Fibroblast of skin of abdomen (primary cell): ENCODE results near the gene ALOX12B.
"Not testable (repeated sequence)": the region's sequence is repeated elsewhere in the genome, so short reads cannot be mapped to it uniquely, and the experiment has no call there.

Source experiments
- DNase-seq: peaks from one replicate; pipeline ENCODE4 v3.0.0-alpha.2; 2013

The ALOX12B gene

DNA sequence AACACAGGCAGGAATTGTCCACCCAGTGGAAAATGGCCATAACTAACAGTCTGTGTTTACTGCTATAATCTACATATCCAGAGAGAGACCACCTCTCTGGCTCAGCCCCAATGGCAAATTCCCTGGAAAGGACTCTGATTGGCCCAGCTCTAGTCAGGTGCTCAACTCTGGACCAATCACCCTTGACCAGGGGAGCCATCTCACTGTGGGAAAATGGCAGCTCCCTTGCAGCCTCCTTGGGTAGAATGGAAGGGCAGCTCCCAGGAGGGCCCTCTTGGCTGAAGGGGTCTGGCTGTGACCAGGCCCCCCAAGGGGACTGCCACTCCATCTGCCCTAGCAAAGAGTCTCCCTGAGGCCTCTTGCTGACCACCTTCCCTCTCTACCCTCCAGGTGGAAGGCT lies 45.5 kb downstream of the ALOX12B start:
- no peak for DNase-seq

- DNase-seq, result peak; percentile 46
Measured at GRCh38 chr17:8041249-8041928, 46.1 kb downstream of the ALOX12B start.

GRCh38 chr17:8039611-8040168 lies 47.8 kb downstream of the ALOX12B start:
- DNase-seq, result no peak

DNA sequence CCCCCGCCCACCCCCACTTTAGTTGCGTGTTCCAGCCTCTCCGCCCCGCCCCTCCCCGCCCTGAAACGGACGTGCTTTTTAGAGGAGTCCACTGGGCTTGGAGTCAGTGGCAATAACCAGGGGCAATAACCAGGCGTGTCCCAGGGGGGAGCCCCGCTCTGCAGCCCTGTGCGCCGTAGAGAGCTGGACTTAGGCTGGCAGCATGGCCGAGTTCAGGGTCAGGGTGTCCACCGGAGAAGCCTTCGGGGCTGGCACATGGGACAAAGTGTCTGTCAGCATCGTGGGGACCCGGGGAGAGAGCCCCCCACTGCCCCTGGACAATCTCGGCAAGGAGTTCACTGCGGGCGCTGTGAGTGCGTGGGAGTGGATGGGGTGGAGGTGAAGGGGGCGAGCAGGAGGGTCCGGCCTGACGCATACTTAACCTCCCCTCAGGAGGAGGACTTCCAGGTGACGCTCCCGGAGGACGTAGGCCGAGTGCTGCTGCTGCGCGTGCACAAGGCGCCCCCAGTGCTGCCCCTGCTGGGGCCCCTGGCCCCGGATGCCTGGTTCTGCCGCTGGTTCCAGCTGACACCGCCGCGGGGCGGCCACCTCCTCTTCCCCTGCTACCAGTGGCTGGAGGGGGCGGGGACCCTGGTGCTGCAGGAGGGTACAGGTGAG lies 48.4 kb downstream of the ALOX12B start, which contains the start of gene ALOX15B:
ALOX15B (plus strand) TSS at position 106 of the 657 bp plus-strand sequence; CDS start at position 203, 97 bp downstream.
- DNase-seq, result no peak

DNA sequence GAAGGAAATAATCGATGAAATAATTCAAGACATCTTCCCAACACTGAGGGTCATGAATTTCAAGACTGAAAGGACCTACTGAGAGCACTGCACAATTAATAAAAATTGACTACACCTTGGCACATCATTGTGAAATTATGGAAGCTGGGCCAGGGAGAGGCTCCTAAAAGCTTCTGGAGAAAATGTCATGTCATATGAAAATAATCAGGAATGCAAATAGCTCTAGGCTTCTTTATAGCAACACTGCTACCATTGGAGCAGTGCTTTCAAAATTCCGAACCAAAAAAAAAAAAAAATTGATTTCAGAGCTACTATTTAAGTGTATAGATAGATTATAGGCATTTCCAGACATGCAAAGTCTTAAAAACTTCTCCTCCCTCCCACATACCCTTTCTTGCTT lies 55.1 kb downstream of the ALOX12B start:
- DNase-seq, result no peak

- no peak for DNase-seq
Measured at GRCh38 chr17:8031950-8032349, 55.6 kb downstream of the ALOX12B start.

DNA sequence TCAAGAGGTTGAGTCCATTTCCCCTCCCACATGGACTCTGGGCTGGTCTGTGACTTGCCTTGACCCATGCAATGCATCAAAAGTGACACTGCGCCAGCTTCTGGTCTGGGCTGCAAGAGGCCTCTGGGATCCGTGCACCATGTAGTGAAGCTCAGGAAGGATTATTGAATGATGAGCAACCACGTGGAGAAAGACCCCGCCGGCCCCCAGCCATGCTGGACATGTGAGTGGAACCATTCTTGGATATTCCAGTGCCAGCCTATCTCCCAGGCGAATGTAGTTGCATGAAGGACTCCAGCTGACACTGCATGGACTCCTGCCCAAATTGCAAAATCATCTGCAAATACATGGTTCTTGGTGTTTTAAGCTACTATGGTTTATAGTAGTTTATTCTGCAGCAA lies 56.3 kb downstream of the ALOX12B start:
- no peak for DNase-seq

DNA sequence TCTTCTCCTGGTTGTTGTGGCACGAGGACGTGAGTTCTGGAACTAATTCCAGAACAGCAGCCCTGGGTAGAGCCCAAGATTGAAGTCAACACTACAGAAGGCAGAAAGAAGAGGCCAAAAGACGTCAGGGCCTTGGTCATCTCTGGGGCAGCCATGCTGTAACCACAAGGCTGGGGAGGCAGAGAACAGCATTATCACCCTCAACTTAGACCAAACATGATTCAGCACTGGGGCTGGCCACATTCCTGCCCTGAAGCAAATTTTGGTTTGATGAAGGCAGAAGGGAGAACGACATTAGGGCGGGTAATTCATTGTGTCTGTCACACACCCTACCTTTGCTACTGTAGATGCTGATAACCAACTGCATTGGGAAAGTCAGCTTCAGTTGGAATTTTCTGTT lies 58.4 kb downstream of the ALOX12B start:
- DNase-seq, result no peak

- DNase-seq, result no peak
Measured at GRCh38 chr17:8025176-8025911, 62.2 kb downstream of the ALOX12B start.

DNA sequence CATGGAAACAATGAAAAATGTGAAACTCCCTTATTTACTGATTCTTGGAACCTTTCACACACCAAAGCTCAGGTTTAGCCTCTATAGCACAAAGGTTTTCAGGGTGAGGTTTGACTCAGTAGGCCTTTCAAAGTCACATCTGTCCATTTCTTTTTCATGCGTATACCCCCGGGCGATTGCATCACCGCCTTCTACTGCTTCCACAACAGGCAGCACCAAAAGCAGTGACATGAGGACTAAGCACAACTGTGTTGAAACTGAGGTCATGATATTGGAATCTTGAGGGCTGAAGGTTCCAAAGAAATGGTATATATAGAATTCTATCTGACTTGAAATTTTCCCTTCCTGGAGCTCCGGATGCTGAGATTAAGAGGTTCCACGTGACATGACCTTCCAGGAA lies 63.4 kb downstream of the ALOX12B start:
- DNase-seq, result not testable (repeated sequence)
